Activated CD4-positive, CD25-positive, alpha-beta regulatory T cell treated with anti-CD3 and anti-CD28 coated beads, Interleukin-2, amount 50 U/mL, for 16 hours (primary cell): ENCODE data around the gene FCAMR.
A peak's percentile ranks its signal among the peaks of the same experiment; 100 is the strongest.

Experiments used
- DNase-seq: peaks from one replicate; pipeline ENCODE4 v3.0.0-alpha.2; 2020; ENCODE audit warnings: low read depth, low spot score

The FCAMR gene

GRCh38 chr1:206970446-206970845 is at the start of gene FCAMR:
Gene FCAMR (minus strand): TSS chr1:206970460. CDS start chr1:206970125, 335 bp downstream.
- DNase-seq, result no peak

- DNase-seq, result no peak
Observed at GRCh38 chr1:207019661-207020060, 49.4 kb upstream of the FCAMR start.

- DNase-seq, result no peak
Observed at GRCh38 chr1:207019161-207019560, 48.9 kb upstream of the FCAMR start.

- DNase-seq, result no peak
Observed at GRCh38 chr1:207018707-207019106, 48.4 kb upstream of the FCAMR start.

GRCh38 chr1:207017615-207018559 is 47.6 kb upstream of the FCAMR start:
- DNase-seq, result no peak

GRCh38 chr1:207015791-207016190 is 45.5 kb upstream of the FCAMR start:
- DNase-seq, result no peak

- no peak for DNase-seq
Observed at GRCh38 chr1:207014728-207015127, 44.5 kb upstream of the FCAMR start.

- no peak for DNase-seq
Observed at GRCh38 chr1:207013321-207014085, 43.2 kb upstream of the FCAMR start.

- DNase-seq, result no peak
Observed at GRCh38 chr1:207010726-207011125, 40.5 kb upstream of the FCAMR start.

- no peak for DNase-seq
Observed at GRCh38 chr1:207009945-207010344, 39.7 kb upstream of the FCAMR start.

- no peak for DNase-seq
Observed at GRCh38 chr1:207009182-207009850, 39.1 kb upstream of the FCAMR start.

- DNase-seq, result no peak
Observed at GRCh38 chr1:207007352-207008033, 37.2 kb upstream of the FCAMR start.

GRCh38 chr1:207006914-207007313 is 36.7 kb upstream of the FCAMR start:
- DNase-seq, result no peak

- DNase-seq, result no peak
Observed at GRCh38 chr1:207006083-207006482, 35.8 kb upstream of the FCAMR start.

GRCh38 chr1:207004931-207005830 is 34.9 kb upstream of the FCAMR start:
- peak; percentile 17 for DNase-seq

GRCh38 chr1:207003210-207003609 is 33.0 kb upstream of the FCAMR start:
- no peak for DNase-seq

GRCh38 chr1:207002724-207003146 is 32.5 kb upstream of the FCAMR start:
- no peak for DNase-seq

GRCh38 chr1:207001492-207002245 is 31.4 kb upstream of the FCAMR start:
- no peak for DNase-seq

- no peak for DNase-seq
Observed at GRCh38 chr1:207000651-207001291, 30.5 kb upstream of the FCAMR start.
